ENCODE results near the gene EDA2R.

Gene EDA2R, protein sequence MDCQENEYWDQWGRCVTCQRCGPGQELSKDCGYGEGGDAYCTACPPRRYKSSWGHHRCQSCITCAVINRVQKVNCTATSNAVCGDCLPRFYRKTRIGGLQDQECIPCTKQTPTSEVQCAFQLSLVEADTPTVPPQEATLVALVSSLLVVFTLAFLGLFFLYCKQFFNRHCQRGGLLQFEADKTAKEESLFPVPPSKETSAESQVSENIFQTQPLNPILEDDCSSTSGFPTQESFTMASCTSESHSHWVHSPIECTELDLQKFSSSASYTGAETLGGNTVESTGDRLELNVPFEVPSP

DNA sequence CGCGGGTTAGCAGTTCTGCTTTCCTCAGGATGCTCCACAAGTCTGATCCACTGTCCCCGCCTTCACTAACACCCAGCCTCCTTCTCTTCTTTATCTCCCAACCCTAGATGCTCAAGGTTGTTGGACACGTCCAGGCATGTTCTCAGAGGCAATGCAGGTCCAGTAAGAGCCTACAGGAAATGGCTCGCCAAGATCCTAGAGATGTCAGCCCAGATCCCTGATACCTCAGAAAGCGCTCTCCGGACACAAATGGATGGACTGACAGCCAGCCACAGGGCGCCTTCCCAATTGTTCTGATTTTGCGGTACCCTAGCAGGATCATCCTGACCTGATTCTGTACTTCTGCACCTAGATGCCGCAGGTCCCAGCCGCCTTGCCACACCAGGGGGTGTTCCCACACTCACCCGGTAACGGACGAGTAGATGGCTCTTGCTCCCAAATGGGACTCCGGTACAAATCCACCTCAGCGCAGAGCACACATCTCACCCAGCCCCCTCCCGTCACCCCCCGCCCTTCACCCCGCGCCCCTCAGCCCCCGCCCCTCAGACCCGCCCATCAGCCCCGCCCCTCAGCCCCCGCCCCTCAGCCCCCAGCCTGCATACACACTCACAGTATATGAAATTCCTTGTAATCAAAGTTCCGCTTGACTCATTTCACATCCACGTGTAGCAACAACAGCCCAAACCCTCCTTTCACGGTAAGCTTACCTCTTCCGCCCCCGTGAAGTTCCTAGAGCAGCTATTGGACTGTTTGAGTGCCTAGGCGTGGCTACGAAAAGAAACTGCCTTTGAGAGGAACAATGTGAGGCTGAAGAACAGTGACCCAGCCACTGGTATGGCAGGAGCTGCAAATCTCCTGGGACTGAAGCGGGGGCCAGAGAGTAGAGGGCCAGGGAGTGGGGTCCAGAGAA is at the start of gene EDA2R:
TSS of gene EDA2R (minus strand) at position 488 of the 910 bp plus-strand sequence. CDS start 23,058 bp downstream, outside the sequence.
- Mint-ChIP-seq H3K27me3 (ENCODE audit: low read depth) (no peaks in the 10 kb centered on the region), H3K27ac (peak within 1 kb of the TSS; percentile 63), H3K4me1 (ENCODE audit: low read depth) (peaks cover 19% of the 10 kb centered on the region), H3K4me3 (peak within 1 kb of the TSS; percentile 86), H3K36me3 (ENCODE audit: low read depth) (no peaks in the 10 kb centered on the region), H3K9me3 (no peaks in the 10 kb centered on the region)

DNA sequence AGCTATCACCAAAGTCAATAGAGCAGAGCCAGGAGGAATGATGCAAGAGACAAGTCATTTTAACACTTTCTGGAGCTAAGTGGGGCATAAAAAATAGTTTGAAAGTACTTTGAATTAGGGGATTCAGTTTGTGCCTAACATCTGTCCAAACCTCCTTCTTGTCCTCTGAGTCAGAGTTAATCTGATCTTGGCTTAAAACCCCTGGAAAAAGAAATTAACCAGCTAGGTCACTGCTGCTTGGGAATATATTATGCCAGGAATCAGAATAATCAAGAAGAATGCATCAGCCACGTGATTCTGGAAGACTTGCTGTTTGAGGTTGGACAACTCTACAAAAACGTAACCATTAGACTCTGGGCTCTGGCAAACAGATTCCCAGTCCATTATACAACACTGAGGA is 45.3 kb upstream of the EDA2R start:
- H3K27ac Mint-ChIP-seq: no peak overlapping the region
- no peaks in the 10 kb centered on the region for H3K4me1 Mint-ChIP-seq (ENCODE audit: low read depth)
- H3K27me3 Mint-ChIP-seq (ENCODE audit: low read depth): no peaks in the 10 kb centered on the region
- H3K4me3 Mint-ChIP-seq: no peak overlapping the region
- no peaks in the 10 kb centered on the region for H3K36me3 Mint-ChIP-seq (ENCODE audit: low read depth)
- no peaks in the 10 kb centered on the region for H3K9me3 Mint-ChIP-seq

DNA sequence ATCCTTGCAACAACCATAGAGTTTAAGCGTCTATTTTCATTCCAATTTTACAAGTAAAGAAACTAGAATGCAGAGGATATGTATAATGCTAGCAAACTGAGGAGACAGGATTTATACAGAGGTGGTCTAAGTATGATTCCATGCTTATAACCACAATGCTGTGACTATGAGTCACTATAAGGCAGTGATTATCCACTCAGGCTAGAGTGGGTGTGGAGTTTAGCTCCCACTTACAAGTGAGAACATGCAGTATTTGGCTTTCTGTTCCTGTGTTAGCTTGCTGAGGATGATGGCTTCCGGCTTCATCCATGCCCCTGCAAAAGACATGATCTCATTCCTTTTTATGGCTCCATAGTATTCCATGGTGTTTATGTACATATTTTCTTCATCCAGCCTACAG is 41.6 kb upstream of the EDA2R start:
- Mint-ChIP-seq H3K4me1 (ENCODE audit: low read depth) (no peaks in the 10 kb centered on the region), H3K4me3 (no peak overlapping the region), H3K36me3 (ENCODE audit: low read depth) (no peaks in the 10 kb centered on the region), H3K27me3 (ENCODE audit: low read depth) (no peaks in the 10 kb centered on the region), H3K9me3 (no peaks in the 10 kb centered on the region), H3K27ac (no peak overlapping the region)

DNA sequence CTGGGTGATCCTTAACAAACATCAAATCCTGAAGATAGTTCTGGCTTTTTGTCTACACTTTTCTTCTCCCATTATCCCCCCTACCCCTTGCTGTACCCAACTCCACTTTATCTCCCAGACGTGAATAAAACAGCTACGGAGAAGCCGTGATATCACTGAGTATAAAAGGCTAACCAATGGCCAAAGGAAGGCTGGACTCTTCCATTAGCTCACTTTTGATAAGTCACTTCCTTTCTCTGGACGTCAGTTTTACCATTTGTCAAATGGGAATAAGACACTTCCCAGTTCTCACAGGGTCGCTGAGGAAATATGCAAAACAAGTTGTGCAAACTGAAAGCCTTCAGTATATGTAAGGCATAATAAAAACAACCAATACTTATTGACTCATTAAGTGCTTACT is 38.6 kb upstream of the EDA2R start:
- no peaks in the 10 kb centered on the region for H3K4me1 Mint-ChIP-seq (ENCODE audit: low read depth)
- no peaks in the 10 kb centered on the region for H3K27me3 Mint-ChIP-seq (ENCODE audit: low read depth)
- no peaks in the 10 kb centered on the region for H3K9me3 Mint-ChIP-seq
- H3K36me3 Mint-ChIP-seq (ENCODE audit: low read depth): no peaks in the 10 kb centered on the region
- no peak overlapping the region for H3K4me3 Mint-ChIP-seq
- no peak overlapping the region for H3K27ac Mint-ChIP-seq

DNA sequence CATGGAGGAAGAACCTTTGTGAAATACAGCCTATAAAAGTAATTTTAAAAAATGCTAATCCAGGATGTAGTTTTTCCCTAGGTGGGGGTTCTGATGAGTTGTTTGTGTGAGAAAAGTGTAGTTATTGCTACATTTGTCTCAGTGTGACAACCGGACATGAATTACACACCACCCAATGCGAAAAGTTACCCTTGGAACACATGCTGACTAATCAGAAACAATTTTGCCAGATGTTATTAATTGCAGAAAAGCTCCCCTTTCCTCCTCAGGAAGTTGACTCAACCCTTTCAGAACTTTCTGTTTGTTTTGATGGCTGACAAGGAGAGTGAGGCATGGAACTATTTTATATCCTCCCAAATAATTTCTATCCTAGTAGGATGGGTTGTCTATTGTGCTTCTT is 38.1 kb upstream of the EDA2R start:
- no peaks in the 10 kb centered on the region for H3K9me3 Mint-ChIP-seq
- H3K4me1 Mint-ChIP-seq (ENCODE audit: low read depth): no peaks in the 10 kb centered on the region
- H3K36me3 Mint-ChIP-seq (ENCODE audit: low read depth): no peaks in the 10 kb centered on the region
- no peak overlapping the region for H3K27ac Mint-ChIP-seq
- H3K27me3 Mint-ChIP-seq (ENCODE audit: low read depth): no peaks in the 10 kb centered on the region
- no peak overlapping the region for H3K4me3 Mint-ChIP-seq

DNA sequence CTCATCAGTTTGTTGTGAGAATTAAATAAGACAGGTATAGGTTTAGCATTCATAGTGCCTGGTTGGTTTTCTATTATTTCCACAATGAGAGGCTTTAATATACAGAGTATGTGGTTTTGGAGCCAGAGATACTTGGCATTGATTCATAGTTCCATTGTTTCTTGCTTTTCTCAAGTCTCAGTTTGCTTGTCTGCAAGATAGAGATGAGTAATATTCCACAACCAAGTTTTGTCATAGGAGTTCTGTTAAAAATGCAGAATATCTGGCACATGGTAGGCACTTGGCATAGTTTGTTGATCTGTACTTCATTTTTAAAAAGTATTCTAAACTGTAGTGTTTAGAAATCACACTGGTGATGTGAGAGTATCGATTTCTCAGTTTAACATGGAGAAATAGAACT is 37.5 kb upstream of the EDA2R start:
- Mint-ChIP-seq H3K27me3 (ENCODE audit: low read depth) (no peaks in the 10 kb centered on the region), H3K4me3 (no peak overlapping the region), H3K9me3 (no peaks in the 10 kb centered on the region), H3K36me3 (ENCODE audit: low read depth) (no peaks in the 10 kb centered on the region), H3K27ac (no peak overlapping the region), H3K4me1 (ENCODE audit: low read depth) (no peaks in the 10 kb centered on the region)

DNA sequence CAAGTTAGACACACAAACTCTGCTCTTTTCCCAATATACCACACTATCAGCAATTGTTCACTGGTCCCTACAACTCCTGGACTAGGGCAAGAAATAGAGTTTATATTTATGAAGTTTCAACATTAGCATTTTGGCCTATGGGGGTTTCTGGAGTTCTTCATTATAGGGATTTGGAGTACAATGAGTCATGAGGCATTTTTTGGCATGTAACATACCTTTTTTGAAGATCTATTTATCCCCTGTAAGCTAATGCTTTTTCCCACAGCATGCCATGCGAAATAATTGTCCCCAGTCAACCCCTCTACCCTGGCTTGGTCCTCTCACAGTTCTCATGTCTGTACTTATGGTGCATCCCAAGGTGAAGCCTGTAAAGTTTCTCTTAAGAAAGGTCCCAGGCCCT is 36.7 kb upstream of the EDA2R start:
- no peak overlapping the region for H3K27ac Mint-ChIP-seq
- H3K4me3 Mint-ChIP-seq: no peak overlapping the region
- H3K27me3 Mint-ChIP-seq (ENCODE audit: low read depth): no peaks in the 10 kb centered on the region
- no peaks in the 10 kb centered on the region for H3K9me3 Mint-ChIP-seq
- H3K4me1 Mint-ChIP-seq (ENCODE audit: low read depth): no peaks in the 10 kb centered on the region
- no peaks in the 10 kb centered on the region for H3K36me3 Mint-ChIP-seq (ENCODE audit: low read depth)

DNA sequence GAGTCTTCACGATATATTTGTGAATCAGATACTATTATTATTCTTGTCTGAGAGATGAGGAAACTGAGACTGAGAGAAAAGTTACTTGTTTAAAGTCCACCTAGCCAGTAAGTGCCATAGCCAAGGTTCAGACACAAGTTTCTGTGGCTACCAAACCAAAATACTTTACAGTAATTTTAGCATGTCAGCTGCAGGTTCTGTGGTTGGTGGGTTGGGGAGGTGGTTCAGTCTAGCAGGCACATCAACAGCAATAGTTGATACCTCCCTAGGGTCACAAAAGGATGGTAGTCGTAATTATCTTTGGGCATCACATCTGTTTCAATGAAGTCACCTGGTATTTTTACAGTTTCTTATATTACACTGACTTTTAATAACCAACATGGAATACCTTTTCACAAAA is 35.6 kb upstream of the EDA2R start:
- no peaks in the 10 kb centered on the region for H3K9me3 Mint-ChIP-seq
- H3K27ac Mint-ChIP-seq: no peak overlapping the region

DNA sequence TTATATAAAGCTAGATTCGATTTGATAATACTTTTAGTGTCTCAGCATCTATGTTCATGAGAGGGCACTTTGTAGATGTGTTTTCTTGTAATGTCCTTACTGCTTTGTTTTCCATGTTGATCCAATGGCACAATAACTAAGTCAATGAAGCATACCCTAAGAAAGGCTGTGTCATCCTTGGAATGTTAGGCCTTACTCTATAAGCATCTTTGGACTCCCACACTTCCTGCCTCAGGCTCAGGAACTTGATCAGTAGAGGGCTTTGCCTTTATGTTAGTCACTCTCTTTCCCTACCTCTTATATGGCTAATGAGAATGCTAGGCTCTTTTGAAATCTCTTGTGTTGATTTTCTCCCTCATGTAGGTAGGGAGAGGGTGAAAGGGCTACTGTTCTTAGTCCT is 33.2 kb upstream of the EDA2R start:
- H3K4me3 Mint-ChIP-seq: no peak overlapping the region
- no peak overlapping the region for H3K27ac Mint-ChIP-seq
- H3K36me3 Mint-ChIP-seq (ENCODE audit: low read depth): no peaks in the 10 kb centered on the region
- H3K27me3 Mint-ChIP-seq (ENCODE audit: low read depth): no peaks in the 10 kb centered on the region
- no peaks in the 10 kb centered on the region for H3K4me1 Mint-ChIP-seq (ENCODE audit: low read depth)
- no peaks in the 10 kb centered on the region for H3K9me3 Mint-ChIP-seq

More for the DNA sequence above, 35.6 kb upstream of the EDA2R start:
- Mint-ChIP-seq H3K27me3 (ENCODE audit: low read depth) (no peaks in the 10 kb centered on the region), H3K4me1 (ENCODE audit: low read depth) (no peaks in the 10 kb centered on the region), H3K4me3 (no peak overlapping the region), H3K36me3 (ENCODE audit: low read depth) (no peaks in the 10 kb centered on the region)

DNA sequence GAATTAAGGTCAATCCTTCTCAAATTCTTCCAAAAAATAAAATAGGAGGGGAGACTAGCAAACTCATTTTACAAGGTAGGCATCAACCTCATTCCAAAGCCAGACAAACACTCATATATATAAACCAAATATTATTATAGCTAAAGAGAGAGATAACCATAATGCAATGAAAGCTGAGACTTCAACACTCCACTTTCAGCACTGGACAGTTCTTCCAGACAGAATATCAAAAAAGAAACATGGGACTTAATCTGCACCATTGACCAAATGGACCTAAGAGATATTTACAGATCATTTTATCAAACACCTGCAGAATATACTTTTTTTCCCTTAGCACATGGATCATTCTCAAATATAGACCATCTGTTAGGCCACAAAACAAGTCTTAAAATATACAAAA is 15.5 kb upstream of the EDA2R start:
- H3K36me3 Mint-ChIP-seq (ENCODE audit: low read depth): no peaks in the 10 kb centered on the region
- H3K27me3 Mint-ChIP-seq (ENCODE audit: low read depth): no peaks in the 10 kb centered on the region
- no peak overlapping the region for H3K27ac Mint-ChIP-seq
- H3K9me3 Mint-ChIP-seq: no peaks in the 10 kb centered on the region
- no peaks in the 10 kb centered on the region for H3K4me1 Mint-ChIP-seq (ENCODE audit: low read depth)
- no peak overlapping the region for H3K4me3 Mint-ChIP-seq

DNA sequence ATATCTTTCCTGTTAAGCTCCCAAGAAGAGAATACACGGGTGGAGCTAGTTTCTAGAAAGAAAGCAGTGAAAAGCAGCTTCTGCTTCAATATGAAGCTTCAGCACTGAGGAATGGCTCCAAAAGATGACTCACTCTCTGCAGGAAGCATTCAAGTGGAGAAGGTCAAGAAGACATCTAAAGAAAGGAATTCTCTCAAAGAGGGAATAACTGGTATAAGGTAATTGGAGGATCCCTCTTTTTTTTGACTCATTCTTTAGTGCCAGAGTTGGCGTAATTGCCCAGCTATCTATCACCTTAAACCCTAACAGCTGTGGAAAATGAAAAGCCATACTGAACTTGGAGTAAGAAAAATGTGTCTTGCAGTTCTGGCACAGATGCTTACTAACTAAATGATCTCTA is 3.5 kb downstream of the EDA2R start:
- Mint-ChIP-seq H3K4me1 (ENCODE audit: low read depth) (peaks cover 15% of the 10 kb centered on the region), H3K36me3 (ENCODE audit: low read depth) (no peaks in the 10 kb centered on the region), H3K4me3 (no peak overlapping the region), H3K27ac (no peak overlapping the region), H3K27me3 (ENCODE audit: low read depth) (no peaks in the 10 kb centered on the region), H3K9me3 (no peaks in the 10 kb centered on the region)

DNA sequence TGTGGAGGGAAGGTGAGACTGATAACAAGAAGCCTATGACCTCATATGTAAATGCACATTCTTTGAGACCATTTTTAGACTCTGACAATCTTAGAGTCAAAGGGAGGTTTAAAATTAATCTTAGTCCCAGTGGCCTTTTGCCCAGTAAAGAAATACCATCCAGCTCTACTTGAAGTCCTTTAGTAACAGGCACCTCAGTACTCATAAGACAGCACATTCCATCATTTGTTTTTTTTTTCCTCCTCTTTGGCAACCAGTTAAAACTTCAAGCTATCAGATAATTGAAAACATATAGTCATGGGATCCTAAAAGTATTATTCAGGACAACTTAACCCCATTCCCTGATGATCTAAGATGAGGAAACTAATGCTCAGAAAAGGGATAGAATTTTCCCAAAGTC is 4.6 kb downstream of the EDA2R start:
- no peaks in the 10 kb centered on the region for H3K36me3 Mint-ChIP-seq (ENCODE audit: low read depth)
- H3K27ac Mint-ChIP-seq: no peak overlapping the region
- no peaks in the 10 kb centered on the region for H3K27me3 Mint-ChIP-seq (ENCODE audit: low read depth)
- H3K4me3 Mint-ChIP-seq: no peak overlapping the region
- peaks cover 13% of the 10 kb centered on the region for H3K4me1 Mint-ChIP-seq (ENCODE audit: low read depth)
- H3K9me3 Mint-ChIP-seq: peaks cover 3% of the 10 kb centered on the region

DNA sequence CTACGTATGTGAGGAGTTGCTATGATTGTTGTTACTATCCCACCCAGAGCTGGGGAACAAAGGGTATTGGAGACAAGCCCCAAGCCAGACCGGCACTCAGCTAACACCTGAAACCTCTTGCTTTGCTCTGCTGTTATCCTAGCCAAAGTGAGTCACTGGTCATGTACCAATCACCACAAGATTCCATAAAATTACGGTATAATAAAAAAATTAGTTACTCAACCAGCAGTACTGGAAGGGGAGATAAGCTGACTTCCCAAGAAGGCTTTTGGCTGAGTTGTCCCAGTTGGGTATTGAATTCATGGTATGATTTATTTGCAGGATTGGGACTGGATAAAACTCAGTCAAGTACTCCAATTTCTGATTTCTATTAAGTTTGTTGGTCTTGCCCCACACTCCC is 5.3 kb downstream of the EDA2R start:
- Mint-ChIP-seq H3K4me3 (no peak overlapping the region), H3K4me1 (ENCODE audit: low read depth) (peaks cover 10% of the 10 kb centered on the region), H3K36me3 (ENCODE audit: low read depth) (no peaks in the 10 kb centered on the region), H3K27me3 (ENCODE audit: low read depth) (no peaks in the 10 kb centered on the region), H3K9me3 (peaks cover 3% of the 10 kb centered on the region), H3K27ac (no peak overlapping the region)

DNA sequence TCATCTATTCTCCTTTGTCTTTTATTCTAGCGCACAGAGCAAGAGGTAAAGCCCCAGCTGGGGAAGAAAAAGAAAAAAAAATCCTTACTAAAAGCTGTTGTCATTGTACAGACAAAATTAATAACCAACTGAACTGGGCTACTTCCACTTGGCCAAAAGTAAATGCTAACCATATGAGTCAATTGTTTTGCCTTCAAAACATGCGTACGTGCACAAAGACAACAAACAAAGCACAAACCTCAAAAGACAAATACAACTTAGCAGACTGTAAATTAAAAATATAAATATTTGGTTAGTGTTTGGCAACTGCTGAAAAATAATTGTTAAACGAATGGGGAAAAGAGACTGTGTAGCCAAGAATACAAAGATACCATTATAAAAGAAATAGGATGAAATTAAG is 5.9 kb downstream of the EDA2R start:
- H3K36me3 Mint-ChIP-seq (ENCODE audit: low read depth): no peaks in the 10 kb centered on the region
- H3K4me3 Mint-ChIP-seq: no peak overlapping the region
- H3K9me3 Mint-ChIP-seq: peaks cover 3% of the 10 kb centered on the region
- H3K27me3 Mint-ChIP-seq (ENCODE audit: low read depth): no peaks in the 10 kb centered on the region
- H3K27ac Mint-ChIP-seq: no peak overlapping the region
- peaks cover 13% of the 10 kb centered on the region for H3K4me1 Mint-ChIP-seq (ENCODE audit: low read depth)

DNA sequence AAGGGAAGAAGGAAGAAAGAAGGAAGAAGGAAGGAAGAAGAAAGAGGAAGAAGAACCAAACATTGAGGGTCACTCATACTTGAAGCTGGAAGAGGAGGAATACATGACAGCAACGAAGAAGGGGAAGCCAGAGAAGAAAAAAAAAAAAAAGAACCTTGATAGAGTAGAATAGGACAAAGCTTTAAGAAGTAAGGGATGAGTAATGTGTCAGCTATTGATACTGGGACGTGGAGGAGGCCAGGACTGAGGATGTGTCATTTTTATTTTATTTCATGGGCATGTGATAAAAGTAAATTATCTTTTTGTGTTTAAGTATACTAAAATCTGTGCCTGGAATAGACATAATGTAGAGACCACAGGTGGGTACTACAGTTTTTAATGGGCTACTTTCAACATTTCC is 6.4 kb downstream of the EDA2R start:
- H3K4me3 Mint-ChIP-seq: no peak overlapping the region
- H3K27ac Mint-ChIP-seq: no peak overlapping the region
- H3K4me1 Mint-ChIP-seq (ENCODE audit: low read depth): peaks cover 14% of the 10 kb centered on the region

More for the DNA sequence above, 6.4 kb downstream of the EDA2R start:
- Mint-ChIP-seq H3K27me3 (ENCODE audit: low read depth) (no peaks in the 10 kb centered on the region), H3K9me3 (peaks cover 3% of the 10 kb centered on the region), H3K36me3 (ENCODE audit: low read depth) (no peaks in the 10 kb centered on the region)

Data from T-helper 1 cell treated with Interleukin-12 subunit alpha and Interleukin-12 subunit beta and Interleukin-4 antibody, amounts not matched to agents 30 μg/mL and 1 μg/mL, for 36 hours (primary cell).